ENCODE data around the gene PZP. TPM values are rescaled to one million over a fixed set of nuclear protein-coding genes. Genes with fewer than 3 reads are reported as not detected.

Gene PZP
- total and polyA plus RNA-seq, 2 of the 8 experiments (the other 6 are each of a cell fraction or from before 2014, with no cell fraction given), result 0.08 TPM; not detected in 1

GRCh38 chr12:9243999-9244649 is 35.9 kb upstream of the PZP start:
- no peak overlapping the region for H4K8ac ChIP-seq (ENCODE audit: extremely low read depth, insufficient read depth, low read length)
- H3K27ac ChIP-seq (ENCODE audit: low read depth, low read length), result no peak overlapping the region
- H2BK12ac ChIP-seq (ENCODE audit: low read depth, low read length), result no peak overlapping the region
- no peaks in the 10 kb centered on the region for H3K79me2 ChIP-seq (ENCODE audit: control insufficient read depth in 1 of 2, insufficient read depth in 2 of 2, low read length in 2 of 2)
- H3K23ac ChIP-seq (ENCODE audit: insufficient read length), result no peak overlapping the region
- no peak overlapping the region for H2BK20ac ChIP-seq (ENCODE audit: low read length)
- H3K4me2 ChIP-seq (ENCODE audit: insufficient read depth in 1 of 2, low read depth in 2 of 2, low read length in 2 of 2), result no peak overlapping the region
- H4K20me1 ChIP-seq (replicated peaks in 1 of 2; ENCODE audit: control insufficient read depth in 1 of 2, insufficient read depth in 2 of 2, low read length in 2 of 2), result no peaks in the 10 kb centered on the region
- H3K4me1 ChIP-seq (replicated peaks in 1 of 4; ENCODE audit: control insufficient read depth in 3 of 4, insufficient read depth in 4 of 4, low read length in 3 of 4), result no peaks in the 10 kb centered on the region
- H4K5ac ChIP-seq (ENCODE audit: insufficient read length, low read depth, low read length), result no peak overlapping the region
- no peaks in the 10 kb centered on the region for H3K23me2 ChIP-seq (ENCODE audit: low read depth, low read length)
- H3K56ac ChIP-seq (replicated peaks; ENCODE audit: insufficient read length, low read depth, low read length), result no peak overlapping the region
- ChIA-PET POLR2A (ENCODE audit: partially characterized antibody) (no interaction called here), CTCF (ENCODE audit: partially characterized antibody) (no interaction called here)
- no peak overlapping the region for H2BK5ac ChIP-seq (ENCODE audit: low read depth, low read length)
- H2AFZ ChIP-seq (ENCODE audit: low read length), result no peak overlapping the region
- H3K18ac ChIP-seq (ENCODE audit: extremely low read depth, low read length), result no peak overlapping the region
- no peak overlapping the region for H3K14ac ChIP-seq (ENCODE audit: insufficient read length)
- H3K4me3 ChIP-seq (ENCODE audit: extremely low read depth in 1 of 4, insufficient read depth in 2 of 4, low read depth in 3 of 4, low read length in 4 of 4), result no peak overlapping the region
- H3K9me3 ChIP-seq (ENCODE audit: insufficient read depth in 2 of 2, low read depth in 1 of 2, low read length in 1 of 2), result no peaks in the 10 kb centered on the region; a peak in 1 of 4 replicates
- H2BK15ac ChIP-seq (ENCODE audit: low read length), result no peak overlapping the region
- no peak overlapping the region for H3K4ac ChIP-seq (replicated peaks; ENCODE audit: insufficient read length, low read depth, low read length)
- no peaks in the 10 kb centered on the region for H3K79me1 ChIP-seq (ENCODE audit: low read depth, low read length)
- no peaks in the 10 kb centered on the region for H3K36me3 ChIP-seq (ENCODE audit: control insufficient read depth in 2 of 4, insufficient read depth in 4 of 4, low read length in 3 of 4)
- no peak overlapping the region for H2BK120ac ChIP-seq (replicated peaks; ENCODE audit: low read depth, low read length)
- DNase-seq (ENCODE audit: low read depth in 1 of 2, low spot score in 2 of 2) (no peak), FAIRE-seq (no peak)
- H3K27me3 ChIP-seq (replicated peaks in 1 of 4; ENCODE audit: control insufficient read depth in 3 of 4, extremely low read depth in 1 of 4, insufficient read depth in 3 of 4, low read length in 3 of 4), result no peaks in the 10 kb centered on the region
- no peak overlapping the region for H3K9ac ChIP-seq (replicated peaks in 1 of 4; ENCODE audit: extremely low read depth in 1 of 4, low read depth in 3 of 4, low read length in 3 of 4)
- no peak overlapping the region for H2AK5ac ChIP-seq (ENCODE audit: low read depth, low read length)
- H4K91ac ChIP-seq (replicated peaks; ENCODE audit: insufficient read length, low read length), result no peak overlapping the region
- 100% methylated on average over 1 of the region's 1 CpG; no CpG with 5 or more reads in 1 of the 2 experiments for WGBS, 2 experiments (ENCODE audit: extremely low coverage in 1 of 2, insufficient coverage in 1 of 2, insufficient read length in 1 of 2, insufficient replicate concordance in 2 of 2, low coverage in 1 of 2, low lambda C conversion rate in 2 of 2, missing lambda C conversion rate in 1 of 2)
- TF ChIP-seq NRF1 (IDR thresholded peaks at IDR 0.05; ENCODE audit: low read depth, low read length) (no peak), ATF2 (IDR thresholded peaks at IDR 0.05; ENCODE audit: low read length) (no peak), CBX5 (IDR thresholded peaks at IDR 0.05; ENCODE audit: low read depth, low read length) (no peak), SIN3A (conservative IDR thresholded peaks at IDR 0.05 in 1 of 2, IDR thresholded peaks at IDR 0.05 in 1 of 2; ENCODE audit: low read depth in 1 of 2, low read length in 2 of 2) (no peak), BCL11A (IDR thresholded peaks at IDR 0.05; ENCODE audit: low read depth in 2 of 2, low read length in 2 of 2) (no peak), BACH1 (IDR thresholded peaks at IDR 0.05; ENCODE audit: low read length) (no peak), POU5F1 (IDR thresholded peaks at IDR 0.05; ENCODE audit: low read depth, low read length) (no peak), CTBP2 (IDR thresholded peaks at IDR 0.05; ENCODE audit: borderline replicate concordance, insufficient read depth, insufficient read length, low read length) (no peak), CREB1 (IDR thresholded peaks at IDR 0.05) (no peak), EP300 (IDR thresholded peaks at IDR 0.05; ENCODE audit: borderline replicate concordance in 1 of 2, low read depth in 2 of 2, low read length in 2 of 2) (no peak), HDAC2 (IDR thresholded peaks at IDR 0.05; ENCODE audit: borderline replicate concordance in 1 of 2, low read depth in 2 of 2, low read length in 2 of 2) (no peak), SP4 (IDR thresholded peaks at IDR 0.05; ENCODE audit: low read length) (no peak)
